HG03571 (cell line): ENCODE measurements around the gene ARHGAP4.
A peak's percentile ranks its signal among the peaks of the same experiment; 100 is the strongest.

Experiments used
- ATAC-seq: cut with Tn5 transposase; IDR thresholded peaks from one replicate; pipeline ENCODE4 v1.9.1; 2021; ENCODE audit not compliant: unreplicated experiment

ARHGAP4 gene

DNA sequence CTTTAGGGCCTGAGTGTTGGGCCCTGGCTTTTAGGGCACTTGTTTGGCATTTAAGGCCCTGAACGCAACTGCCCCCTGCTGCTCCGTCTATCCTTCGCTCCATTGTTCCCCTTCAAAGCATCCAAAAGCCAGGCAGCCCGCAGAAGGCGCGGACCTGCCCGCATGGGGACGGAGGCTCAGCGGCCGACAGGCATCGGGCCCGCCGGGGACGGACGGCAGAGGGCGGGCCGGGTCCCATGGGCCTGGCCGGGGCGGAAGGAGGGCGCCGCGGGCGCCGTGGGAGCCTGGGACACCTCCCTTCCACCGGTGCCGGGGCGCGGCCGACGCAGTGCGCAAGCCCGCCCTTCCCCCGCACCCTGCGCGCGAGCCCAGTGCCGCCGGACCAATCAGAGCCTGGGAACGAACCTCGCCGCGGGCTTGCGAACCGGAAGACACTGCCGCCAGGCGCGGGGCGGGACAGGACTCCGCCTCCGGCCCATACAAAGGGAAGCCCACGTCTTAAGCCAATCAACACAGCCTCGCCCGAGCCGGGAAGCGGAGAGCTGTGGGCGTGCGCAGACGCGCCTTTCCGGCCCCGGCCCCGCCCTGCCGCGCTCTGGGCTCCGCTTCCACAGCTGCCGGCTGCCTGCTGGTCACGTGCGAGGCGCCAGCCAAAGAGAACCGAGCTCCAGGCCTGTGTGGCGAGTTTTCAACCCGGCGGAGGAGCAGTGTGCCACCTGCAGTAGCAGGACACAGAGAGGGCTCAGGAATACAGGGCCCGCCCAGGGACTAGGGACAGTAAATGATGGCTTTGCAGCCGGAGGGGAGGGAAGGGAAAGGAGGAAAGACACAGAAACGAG is 2.1 kb upstream of the ARHGAP4 start:
- peak; percentile 59 for ATAC-seq

DNA sequence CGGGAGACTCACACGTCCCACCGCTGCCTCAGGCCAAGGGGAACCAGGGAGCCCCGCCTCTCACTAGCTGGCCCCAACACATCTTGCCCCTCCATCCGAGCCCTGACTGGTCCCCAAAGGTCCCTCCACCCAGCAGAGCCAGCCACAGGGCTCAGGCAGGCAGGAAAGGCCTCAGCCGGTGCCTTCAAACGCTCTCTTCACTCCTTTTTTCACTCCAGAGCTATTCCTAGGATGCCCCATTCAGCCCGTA is 1.5 kb upstream of the ARHGAP4 start:
- no peak for ATAC-seq

DNA sequence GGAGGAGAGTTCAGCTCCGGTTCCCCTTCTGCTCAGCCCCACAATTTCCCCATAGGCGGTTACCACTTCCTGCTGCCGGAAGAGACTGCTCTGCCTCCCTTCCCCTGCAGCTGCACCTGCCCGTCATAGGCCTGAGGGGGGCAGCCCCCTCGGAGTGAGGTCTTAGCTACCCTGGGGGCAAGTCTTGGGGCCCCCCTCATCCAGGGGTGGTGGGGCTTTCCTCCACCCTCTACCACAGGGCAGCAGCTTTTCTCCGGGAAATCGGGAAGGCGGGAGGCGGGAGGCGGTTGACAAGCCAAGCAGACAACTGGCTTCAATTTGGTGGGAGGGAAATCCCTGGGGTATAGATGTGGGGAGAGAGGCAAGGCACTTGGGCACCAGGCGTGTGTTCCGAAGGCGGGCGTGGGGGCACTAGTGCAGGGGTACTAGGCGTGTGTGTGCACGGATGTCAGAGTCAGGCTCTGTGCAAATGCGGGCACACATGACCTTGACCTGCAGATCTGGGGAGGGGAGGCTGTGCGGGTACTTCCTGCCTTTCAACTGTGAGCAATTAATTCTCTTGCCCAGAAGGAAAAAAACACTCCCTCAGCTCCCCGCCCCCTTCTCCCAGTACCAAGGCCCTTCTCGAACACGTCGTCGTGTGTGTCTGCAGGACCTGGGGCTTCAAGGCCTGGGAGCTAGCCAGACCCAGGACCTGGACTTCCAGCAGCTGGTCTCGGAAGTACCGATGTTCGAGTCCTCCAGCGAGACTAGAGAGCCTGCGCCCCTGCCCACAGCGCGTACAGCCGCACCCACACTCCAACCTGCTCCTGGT is 1.0 kb upstream of the ARHGAP4 start:
- ATAC-seq: peak; percentile 36

DNA sequence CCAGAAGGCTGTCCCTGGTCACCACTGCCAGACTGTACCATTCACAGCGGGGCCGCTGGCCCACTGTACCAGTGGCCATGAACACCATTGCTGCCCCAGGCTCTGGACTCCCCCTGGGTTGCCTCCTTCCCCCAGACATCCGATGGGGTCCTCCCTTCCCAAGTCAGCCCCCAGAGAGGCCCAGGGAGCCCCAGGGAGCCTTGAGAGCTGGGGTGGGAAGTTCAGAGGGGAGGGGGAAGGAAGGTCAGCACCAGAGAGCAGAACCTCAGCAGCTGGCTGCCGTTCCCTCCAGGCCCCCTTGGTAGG is 441 bp upstream of the ARHGAP4 start:
- peak; percentile 4 for ATAC-seq

DNA sequence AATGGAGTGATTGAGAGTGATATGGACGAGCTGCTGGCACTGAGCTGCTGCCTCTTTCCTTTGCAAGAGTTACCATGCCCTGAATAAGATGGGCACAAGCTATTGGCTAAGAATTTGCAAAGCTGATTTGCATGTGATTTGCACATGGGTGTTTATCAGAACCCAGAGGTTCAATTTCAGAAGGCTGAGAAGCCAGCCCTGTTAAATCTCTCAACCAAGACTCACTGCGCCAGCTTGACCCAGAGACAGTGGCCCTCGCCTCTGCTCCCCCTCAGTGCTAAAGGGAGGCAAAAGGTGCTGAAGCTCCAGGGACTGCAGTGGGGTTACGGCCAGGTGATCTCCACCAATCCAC is 701 bp downstream of the ARHGAP4 start:
- ATAC-seq: no peak

DNA sequence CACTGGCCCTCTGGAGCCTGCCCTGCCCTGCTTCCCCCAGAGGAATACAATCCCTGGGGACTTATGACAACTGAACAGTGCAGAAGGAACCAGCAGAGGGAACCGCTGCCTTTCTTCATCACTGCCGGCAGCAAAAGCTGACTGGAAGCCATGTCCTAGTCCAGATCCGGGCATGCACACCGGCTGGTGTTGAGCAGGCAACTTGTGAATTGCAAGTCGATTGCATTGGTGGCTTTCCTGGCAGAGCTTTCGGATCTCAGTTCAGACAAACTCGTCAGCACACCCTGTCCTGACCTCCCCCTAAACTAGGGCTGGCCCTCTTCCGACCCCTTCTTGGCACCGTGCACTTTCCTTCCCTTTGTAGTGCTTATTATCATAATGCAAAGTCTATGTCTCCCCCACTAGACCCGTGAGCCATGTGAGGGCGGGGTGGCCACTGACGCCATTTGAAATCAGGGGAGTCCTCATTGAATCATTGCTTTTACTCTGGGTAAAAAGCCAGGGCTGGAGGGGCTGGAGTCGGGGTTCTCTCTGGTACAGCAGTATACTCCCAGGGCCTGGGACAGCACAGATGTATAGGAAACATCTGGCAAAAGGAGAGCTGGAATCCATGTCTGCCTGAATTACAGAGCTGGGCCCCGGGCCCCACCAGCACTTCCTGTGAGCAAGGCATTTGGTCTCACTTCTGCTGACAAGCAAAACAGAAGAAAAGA is 1.8 kb downstream of the ARHGAP4 start:
- ATAC-seq: no peak

DNA sequence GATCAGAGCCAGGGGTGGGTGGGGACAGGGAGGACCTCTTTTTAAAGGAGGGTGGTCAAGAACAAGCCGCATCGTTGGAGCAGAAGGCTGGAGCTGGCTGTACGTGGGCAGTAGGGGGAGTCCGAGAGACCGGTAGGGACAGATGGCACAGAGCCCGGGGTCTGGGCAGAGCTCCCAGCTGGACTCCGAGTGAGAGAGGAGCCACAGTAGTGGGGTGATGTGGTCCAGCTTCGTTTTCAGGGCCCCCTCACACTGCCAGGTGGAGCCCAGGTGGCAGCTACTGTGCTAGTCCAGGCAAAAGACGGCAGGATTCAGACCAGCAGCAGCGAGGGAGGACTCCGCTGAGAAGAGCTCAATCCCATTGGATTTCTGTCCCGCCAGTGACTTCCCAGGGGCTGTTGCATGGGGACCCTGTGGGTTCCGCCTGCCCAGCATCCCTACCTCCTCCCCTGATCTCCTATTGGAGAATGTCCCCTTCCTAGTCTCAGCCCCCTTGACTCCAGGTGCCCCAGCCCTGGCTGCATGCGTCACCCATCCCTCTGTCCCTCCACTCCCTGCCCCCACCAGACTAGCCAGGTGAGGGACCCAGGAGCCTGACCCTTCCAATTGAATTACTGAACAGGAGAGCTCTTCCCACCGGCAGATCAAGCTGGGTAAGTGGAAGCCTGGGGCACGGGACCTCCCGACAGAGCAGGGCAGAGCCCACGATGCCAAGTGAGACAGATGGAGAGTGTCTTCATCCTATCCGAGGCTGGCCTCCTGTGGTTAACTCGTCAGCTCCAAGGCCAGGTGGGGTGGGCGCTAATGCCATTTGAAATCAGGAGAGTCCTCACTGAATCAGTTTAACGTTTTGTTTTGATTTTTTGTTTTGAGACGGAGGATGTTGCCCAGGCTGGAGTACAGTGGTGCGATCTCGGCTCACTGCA is 2.9 kb downstream of the ARHGAP4 start:
- ATAC-seq: no peak

DNA sequence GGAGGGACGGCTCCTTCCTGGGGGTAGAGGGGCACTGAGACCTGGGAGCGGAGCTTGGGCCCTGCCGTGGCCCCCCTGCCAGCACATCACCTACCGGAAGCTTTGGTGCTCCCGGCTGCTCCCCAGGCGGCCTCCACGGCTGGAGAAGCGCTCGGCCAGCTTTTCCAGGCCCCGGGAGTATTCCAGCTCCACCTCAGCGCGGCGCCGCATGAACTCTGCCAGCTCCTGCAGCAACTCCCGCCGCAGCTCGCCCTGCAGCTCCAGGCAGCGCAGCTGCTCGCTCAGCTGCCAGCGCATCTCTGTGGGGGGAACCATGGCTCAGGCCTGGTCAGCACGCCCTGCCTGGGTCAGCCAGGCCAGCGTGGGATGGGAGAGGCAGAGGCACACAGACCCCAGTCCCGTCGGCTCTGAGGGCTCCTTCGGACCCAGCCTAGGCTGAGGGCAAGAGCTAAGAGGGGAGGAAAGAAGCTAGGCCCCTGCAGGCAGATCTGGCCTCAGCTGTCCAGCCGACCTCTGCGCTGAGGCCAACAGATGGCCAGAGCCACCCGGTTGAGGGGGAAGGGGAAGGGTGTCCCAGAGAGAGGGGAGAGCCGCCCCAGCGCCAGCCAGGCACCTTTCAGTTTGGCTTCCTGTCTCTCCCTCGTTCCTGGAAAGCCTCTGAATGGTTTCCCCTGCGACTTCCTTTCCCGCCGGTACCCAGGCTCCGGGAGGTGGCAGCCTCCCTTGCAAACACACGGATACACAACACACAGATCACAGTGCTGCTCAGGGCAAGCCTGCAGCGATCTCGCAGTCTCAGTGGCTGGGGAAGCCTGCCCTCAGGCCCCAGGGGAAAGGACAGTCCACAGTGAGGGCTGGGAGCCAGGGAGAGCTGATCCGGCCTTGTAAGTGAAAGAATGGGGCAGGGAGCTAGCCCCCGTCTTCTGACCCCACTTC is 4.3 kb downstream of the ARHGAP4 start:
- ATAC-seq: no peak

DNA sequence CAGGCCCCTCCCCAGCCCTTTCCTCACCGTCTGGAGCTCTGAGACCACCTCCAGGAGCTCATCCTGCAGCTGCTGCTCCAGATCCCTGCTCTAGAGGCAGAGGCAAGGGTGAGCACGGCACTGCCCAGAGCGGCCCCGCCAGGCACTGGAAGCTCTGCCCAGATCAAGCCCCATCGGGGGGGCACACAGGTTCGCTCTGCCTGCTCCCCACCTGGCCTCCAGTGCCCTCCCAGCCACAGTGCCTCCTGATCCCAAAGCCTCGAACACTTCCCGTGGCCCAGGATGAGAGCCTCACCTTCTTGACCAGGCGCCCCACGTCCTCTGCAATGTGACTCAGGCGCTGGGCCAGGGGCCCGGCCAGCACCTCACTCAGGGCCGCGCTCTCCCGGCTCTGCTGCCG is 5.0 kb downstream of the ARHGAP4 start:
- ATAC-seq: no peak

DNA sequence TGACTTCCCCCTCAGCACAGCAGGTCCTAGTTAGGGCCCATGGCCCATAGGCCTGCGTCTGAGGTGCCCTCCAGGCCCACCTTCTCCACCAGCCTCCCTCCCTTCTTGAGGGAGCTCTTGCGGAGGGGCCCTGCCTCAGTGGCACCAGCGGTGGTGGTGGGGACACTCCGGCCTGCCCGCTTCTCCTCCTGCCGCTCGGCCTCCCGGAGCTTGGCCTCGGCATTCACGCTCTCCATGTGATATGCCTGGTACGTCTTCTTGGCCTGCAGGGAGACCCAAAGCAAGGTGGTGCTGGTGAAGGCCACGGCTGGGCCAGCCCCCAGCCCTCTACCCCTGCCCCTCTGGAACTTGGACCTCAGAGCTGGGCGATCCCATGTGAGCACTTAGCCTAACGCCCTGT is 5.5 kb downstream of the ARHGAP4 start:
- ATAC-seq: no peak

DNA sequence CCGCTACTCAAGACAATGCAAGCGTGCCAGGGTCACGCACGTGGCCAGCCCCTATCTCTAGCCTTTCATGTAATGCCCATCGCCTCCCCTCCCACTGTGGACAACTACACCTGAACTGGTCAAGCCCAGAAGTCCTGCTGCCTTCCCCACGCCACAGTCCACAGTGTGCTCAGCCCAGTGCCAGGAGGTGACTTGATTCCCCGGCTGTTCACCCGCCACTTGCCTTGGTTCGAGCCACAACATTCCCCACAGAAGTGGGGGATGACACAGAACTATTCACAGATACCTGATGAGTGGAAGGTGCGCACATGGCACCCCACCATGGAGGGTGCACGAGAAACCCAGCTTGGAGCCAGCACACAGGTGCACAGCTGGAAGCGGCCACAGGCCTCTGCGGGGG is 6.8 kb downstream of the ARHGAP4 start:
- ATAC-seq: no peak

DNA sequence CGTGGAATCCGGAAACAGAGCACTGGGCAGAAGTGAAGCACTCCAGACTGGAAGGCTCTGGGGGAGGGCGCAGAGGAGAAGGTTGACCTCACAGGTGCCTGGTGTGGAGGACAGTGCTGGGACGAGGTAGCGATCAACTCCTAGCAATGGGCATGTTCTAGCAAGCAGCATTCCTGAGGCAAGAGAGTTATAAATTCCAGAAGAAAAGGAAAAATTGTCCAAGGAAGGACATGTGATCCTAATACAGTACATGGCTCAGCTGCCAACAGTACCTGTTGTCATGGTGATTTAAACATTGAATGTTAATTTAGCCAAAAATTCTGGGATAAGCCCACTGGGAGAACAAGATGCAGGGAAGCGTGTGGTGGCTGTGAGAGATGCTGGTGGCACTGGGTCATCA is 8.2 kb downstream of the ARHGAP4 start:
- no peak for ATAC-seq

DNA sequence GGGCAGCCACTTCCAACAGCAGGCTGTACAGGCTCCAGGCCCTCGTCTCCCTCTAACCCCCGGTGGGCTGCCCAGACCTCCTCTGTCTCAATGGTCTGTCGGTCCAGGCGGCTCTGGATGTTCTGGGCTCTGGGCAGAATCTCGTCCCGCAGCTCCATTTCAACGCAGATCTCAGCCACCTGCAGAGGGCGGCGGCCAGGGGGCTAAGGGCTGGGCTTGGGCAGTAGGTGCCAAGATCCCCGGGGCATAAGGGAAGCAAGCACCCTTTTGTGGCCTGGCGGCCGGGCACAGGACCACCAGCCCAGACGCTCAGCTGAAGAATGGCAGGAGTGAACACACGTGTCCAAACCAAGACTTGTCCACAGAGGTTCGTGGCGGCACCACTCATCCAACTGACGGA is 12.4 kb downstream of the ARHGAP4 start:
- no peak for ATAC-seq

DNA sequence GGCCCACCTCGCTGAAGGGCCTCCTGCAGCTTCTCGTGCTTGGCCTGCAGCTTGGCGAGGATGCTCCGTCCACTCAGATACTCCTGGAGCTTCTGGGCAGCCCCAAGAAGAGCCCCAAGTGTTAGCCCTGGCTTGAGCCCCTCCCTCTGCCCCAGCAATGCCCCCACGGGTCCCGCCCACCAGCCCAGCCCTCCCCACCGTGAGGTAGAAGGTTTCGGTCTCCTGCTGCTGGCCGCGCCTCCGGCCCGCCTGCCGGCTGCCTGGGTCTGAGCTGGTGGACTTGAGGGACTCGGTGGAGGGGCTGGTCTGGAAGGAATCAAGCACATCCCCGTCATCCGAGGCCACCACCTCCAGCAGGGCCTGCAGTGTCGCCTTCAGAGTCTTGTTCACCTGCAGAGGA is 12.9 kb downstream of the ARHGAP4 start:
- no peak for ATAC-seq

DNA sequence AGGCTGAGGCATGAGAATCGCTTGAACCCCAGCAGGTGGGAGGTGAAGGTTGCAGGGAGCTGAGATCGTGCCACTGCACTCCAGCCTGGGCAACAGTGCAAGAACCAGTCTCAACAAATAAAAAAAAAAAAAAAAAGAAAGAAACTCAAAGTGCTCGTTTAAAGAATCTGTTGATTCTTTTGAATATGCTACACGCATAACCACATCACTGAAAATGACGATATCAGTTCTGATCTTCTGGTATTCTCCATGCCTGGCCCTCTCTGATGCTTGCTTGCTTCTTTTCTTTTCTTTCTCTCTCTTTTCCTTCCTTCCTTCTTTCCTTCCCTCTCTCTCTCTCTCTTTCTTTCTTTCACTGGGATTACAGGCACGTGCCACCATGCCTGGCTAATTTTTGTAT is 14.3 kb downstream of the ARHGAP4 start:
- ATAC-seq: no peak

DNA sequence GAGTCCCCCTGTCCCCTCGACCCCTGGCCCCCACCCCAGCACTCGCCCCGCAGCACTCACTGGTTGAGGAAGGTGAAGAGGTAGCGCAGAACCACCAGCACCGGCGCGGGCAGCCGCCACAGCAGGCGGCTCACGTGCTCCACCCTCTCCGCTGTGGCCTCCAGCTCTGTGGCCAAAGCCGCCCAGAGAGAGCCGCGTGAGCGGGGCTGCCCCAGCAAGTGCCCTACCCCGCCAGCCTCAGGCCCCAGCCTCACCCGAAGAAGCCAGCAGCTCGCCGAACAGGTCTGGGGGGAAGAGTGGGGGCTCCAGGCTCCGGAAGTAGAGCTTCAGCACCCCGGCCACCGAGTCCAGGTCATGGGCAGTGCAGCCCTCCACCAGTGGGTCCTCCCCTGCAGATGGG is 15.6 kb downstream of the ARHGAP4 start:
- ATAC-seq: no peak

DNA sequence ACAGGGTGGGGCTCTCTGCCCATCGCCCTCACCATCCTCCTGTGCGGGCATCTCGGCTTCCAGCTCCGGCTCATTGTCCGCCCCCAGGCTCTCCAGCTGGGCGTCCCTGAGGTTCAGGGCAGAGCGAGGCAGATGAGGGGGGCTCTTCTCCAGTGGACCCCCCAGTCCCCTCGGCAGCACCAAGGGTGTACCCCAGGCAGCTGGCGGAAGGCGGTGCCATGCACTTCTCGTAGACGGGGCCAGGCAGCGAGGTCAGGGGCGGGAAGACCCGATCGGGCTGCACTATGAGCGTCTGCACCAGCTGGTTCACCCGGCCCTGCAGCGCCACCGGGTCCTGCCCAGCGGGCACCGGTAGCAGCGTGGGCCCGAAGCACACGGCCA is 16.1 kb downstream of the ARHGAP4 start:
- no peak for ATAC-seq

DNA sequence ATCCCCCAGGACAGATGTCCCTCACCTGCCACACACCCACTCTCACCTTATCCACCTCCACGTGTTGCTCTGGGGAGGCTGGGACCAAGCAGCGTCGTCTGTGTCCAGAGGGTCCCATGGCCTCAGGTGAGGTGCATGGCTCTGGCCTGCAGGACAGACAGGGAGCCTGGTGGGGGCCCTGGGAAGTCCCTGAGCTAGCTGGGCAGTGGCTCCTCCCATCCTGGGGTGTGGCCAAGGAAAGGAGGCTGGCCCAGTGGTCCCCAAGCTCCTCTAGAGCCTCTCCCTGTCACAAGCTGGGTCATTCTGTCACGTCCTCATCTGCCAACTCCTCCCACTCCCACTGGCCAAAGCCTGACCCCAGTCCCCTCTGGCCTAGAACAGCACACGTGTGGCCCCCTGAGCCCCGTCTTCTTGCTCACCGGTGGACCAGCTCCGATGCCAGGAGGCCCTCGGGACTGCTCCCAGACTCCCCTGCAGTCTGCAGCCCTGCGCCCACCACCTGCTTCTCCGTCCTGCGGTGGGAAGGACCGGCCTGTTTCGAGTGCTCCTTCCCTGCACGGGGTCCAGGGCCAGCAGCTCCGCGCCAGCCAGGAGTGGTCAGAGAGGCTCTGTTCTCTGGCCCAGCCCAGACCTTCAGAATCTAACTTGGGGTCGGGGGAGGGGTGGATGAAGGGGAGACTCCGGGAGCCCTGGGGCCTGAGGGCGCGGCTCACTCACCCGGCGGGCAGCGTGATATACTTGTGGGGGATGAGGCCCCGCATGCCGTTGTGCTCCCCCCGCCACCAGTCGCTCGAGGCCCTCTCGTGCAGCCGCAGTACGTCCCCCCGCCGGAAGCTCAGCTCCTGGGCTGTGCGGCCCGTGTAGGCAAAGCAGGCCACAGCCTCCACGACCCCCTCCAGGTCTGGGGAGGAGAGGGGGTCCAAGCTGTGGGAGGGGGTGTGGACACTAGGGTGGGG is 16.8 kb downstream of the ARHGAP4 start:
- no peak for ATAC-seq

DNA sequence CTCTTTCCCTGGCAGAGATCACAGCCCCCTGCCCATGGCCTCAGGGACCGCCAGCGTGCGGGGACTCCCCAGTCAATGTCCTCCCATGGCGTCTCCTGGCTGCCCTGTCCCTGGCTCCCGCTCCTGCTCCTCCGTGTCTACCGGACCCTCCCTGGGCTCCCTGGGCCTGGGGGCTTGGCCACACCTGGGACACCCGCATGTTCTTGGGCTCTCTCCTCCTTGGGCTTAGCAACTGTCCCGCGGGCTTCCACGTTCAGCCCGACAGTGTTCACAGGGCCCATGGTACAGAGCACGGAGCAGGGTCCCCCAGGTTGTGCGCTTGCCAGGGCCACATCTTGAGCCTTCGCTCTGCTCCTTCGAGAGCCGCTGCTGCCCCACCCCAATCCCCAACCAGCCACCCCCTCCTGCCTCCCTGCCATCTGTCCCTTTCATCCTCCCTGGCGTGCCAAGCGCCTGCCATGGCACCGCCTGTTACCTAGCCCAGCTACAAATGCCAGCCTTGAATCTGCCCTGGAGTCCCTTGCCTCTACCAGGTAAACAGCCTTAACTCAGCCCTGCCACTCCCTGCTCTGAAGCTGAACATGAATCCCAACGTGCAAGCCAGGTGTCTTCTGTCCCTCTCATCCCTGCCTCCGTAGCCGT is 17.7 kb downstream of the ARHGAP4 start:
- no peak for ATAC-seq
